GM12878 (cell line): Measurements from ENCODE around the gene COA1. TPM values are rescaled to one million over a fixed set of nuclear protein-coding genes. Genes with fewer than 3 reads are reported as not detected.

Experiments used
- ATF7 ChIP-seq: fragments of 450-650 bp; IDR thresholded peaks from 2 replicates; pipeline ENCODE4 v1.6.1; 2016; ENCODE audit warnings: low read depth, mild to moderate bottlenecking
- BACH1 ChIP-seq: fragments of 450-650 bp; IDR thresholded peaks from 2 replicates; pipeline ENCODE4 v1.6.1; 2017; ENCODE audit warnings: mild to moderate bottlenecking, borderline replicate concordance
- BCL11A ChIP-seq: IDR thresholded peaks from 2 replicates; pipeline ENCODE4 v1.6.1; 2011; ENCODE audit warnings: low read depth, low read length
- CBX3 ChIP-seq: fragments of 200-600 bp; sonication (generic); IDR thresholded peaks from 2 replicates; pipeline ENCODE4 v1.6.1; 2016; ENCODE audit warnings: low read depth, borderline replicate concordance
- CBX5 ChIP-seq: sonication (generic); IDR thresholded peaks from 2 replicates; pipeline ENCODE4 v1.6.1; 2016; ENCODE audit warnings: low read depth, moderate library complexity, mild to moderate bottlenecking, inconsistent platforms
- CHD2 ChIP-seq: IDR thresholded peaks from 2 replicates; pipeline ENCODE4 v1.6.1; 2011; ENCODE audit warnings: low read depth, low read length, improper control_type of control experiment, borderline replicate concordance
- CHD4 ChIP-seq: fragments of 200-600 bp; sonication (generic); IDR thresholded peaks from 2 replicates; pipeline ENCODE4 v1.6.1; 2016; ENCODE audit warnings: mild to moderate bottlenecking
- DPF2 ChIP-seq: fragments of 450-650 bp; IDR thresholded peaks from 2 replicates; pipeline ENCODE4 v1.6.1; 2017; ENCODE audit warnings: mild to moderate bottlenecking
- FOXM1 ChIP-seq: IDR thresholded peaks from 2 replicates; pipeline ENCODE4 v1.6.1; 2012; ENCODE audit warnings: low read depth, mild to moderate bottlenecking, inconsistent platforms, low read length, moderate library complexity
- HDAC2 ChIP-seq: fragments of 200-600 bp; sonication (generic); IDR thresholded peaks from 2 replicates; pipeline ENCODE4 v1.6.1; 2017
- HDGF ChIP-seq: fragments of 450-650 bp; IDR thresholded peaks from 2 replicates; pipeline ENCODE4 v1.6.1; 2016; ENCODE audit warnings: antibody characterized with exemption
- IKZF2 ChIP-seq, 2 experiments: fragments of 450-650 bp; IDR thresholded peaks; 2 replicates each; pipeline ENCODE4 v1.6.1; 2017; ENCODE audit warnings: mild to moderate bottlenecking in 2 of 2, moderate library complexity in 2 of 2
- JUNB ChIP-seq: IDR thresholded peaks from 2 replicates; pipeline ENCODE4 v1.6.1; 2016; ENCODE audit warnings: antibody characterized with exemption, mild to moderate bottlenecking
- LARP7 ChIP-seq: fragments of 450-650 bp; IDR thresholded peaks from 2 replicates; pipeline ENCODE4 v1.6.1; 2017; ENCODE audit warnings: mild to moderate bottlenecking
- MTA3 ChIP-seq: IDR thresholded peaks from 2 replicates; pipeline ENCODE4 v1.6.1; 2012; ENCODE audit warnings: low read length, inconsistent platforms, borderline replicate concordance
- NR2C1 ChIP-seq: fragments of 450-650 bp; IDR thresholded peaks from 2 replicates; pipeline ENCODE4 v1.6.1; 2017; ENCODE audit warnings: antibody characterized with exemption, mild to moderate bottlenecking, moderate library complexity
- PAX5 ChIP-seq: IDR thresholded peaks from 2 replicates; pipeline ENCODE4 v1.6.1; 2011; ENCODE audit warnings: low read depth, low read length, borderline replicate concordance
- PML ChIP-seq: IDR thresholded peaks from 2 replicates; pipeline ENCODE4 v1.6.1; 2012; ENCODE audit warnings: low read length, inconsistent platforms
- POLR2AphosphoS2 ChIP-seq: IDR thresholded peaks from 2 replicates; pipeline ENCODE4 v1.6.1; 2011; ENCODE audit warnings: low read depth, mild to moderate bottlenecking, low read length, improper control_type of control experiment, moderate library complexity
- RBBP5 ChIP-seq: fragments of 200-600 bp; sonication (generic); conservative IDR thresholded peaks from 2 replicates; pipeline ENCODE4 v1.6.1; 2016
- SMAD5 ChIP-seq: IDR thresholded peaks from 2 replicates; pipeline ENCODE4 v1.6.1; 2016; ENCODE audit warnings: antibody characterized with exemption, low read depth
- SMC3 ChIP-seq: IDR thresholded peaks from 2 replicates; pipeline ENCODE4 v1.6.1; 2011; ENCODE audit warnings: low read length, improper control_type of control experiment, borderline replicate concordance
- SP1 ChIP-seq: IDR thresholded peaks from one replicate; pipeline ENCODE4 v1.6.1; 2011; ENCODE audit warnings: low read depth, low read length
- SREBF1 ChIP-seq: IDR thresholded peaks from 2 replicates; pipeline ENCODE4 v1.6.1; 2012; ENCODE audit warnings: mild to moderate bottlenecking, low read length
- SRF ChIP-seq, 2 experiments: IDR thresholded peaks; 2 replicates each; pipeline ENCODE4 v1.6.1; 2011; ENCODE audit warnings: low read depth in 2 of 2, low read length in 2 of 2, mild to moderate bottlenecking in 1 of 2, moderate library complexity in 1 of 2
- TAF1 ChIP-seq: IDR thresholded peaks from 2 replicates; pipeline ENCODE4 v1.6.1; 2011; ENCODE audit warnings: mild to moderate bottlenecking, low read depth, low read length, borderline replicate concordance
- TCF12 ChIP-seq: IDR thresholded peaks from 2 replicates; pipeline ENCODE4 v1.6.1; 2011; ENCODE audit warnings: low read depth, mild to moderate bottlenecking, low read length
- ZBTB11 ChIP-seq: fragments of 450-650 bp; formaldehyde crosslinking; IDR thresholded peaks from 2 replicates; pipeline ENCODE4 v1.5.0; 2022; ENCODE audit warnings: mild to moderate bottlenecking, missing genetic modification characterization
- ZBTB33 ChIP-seq: fragments of 450-650 bp; IDR thresholded peaks from 2 replicates; pipeline ENCODE4 v1.6.1; 2017; ENCODE audit warnings: mild to moderate bottlenecking
- ZNF207 ChIP-seq: fragments of 450-650 bp; IDR thresholded peaks from 2 replicates; pipeline ENCODE4 v1.6.1; 2014; ENCODE audit warnings: antibody characterized with exemption, mild to moderate bottlenecking, borderline replicate concordance
- ZNF384 ChIP-seq: IDR thresholded peaks from 2 replicates; pipeline ENCODE4 v1.6.1; 2012; ENCODE audit warnings: low read depth, mild to moderate bottlenecking, low read length, improper control_type of control experiment, borderline replicate concordance
- ZNF622 ChIP-seq: fragments of 450-650 bp; IDR thresholded peaks from 2 replicates; pipeline ENCODE4 v1.6.1; 2017; ENCODE audit warnings: mild to moderate bottlenecking, inconsistent platforms
- polyA plus RNA-seq, 11 experiments: library from polyadenylated mRNA; depleted of rRNA in 4 of 11; unstranded in 6 of 11; stranded (reverse) in 5 of 11; fragments of >200 nt; fragmentation: Nextera tagmentation in 4 of 11; fragmentation: Illumina TruSeq in 1 of 11; extraction: Ambion mirVana in 4 of 11; extraction: Trizol in 1 of 11; gene quantifications; 1 replicate in 1 of 11; 2 replicates in 10 of 11; pipeline versions ENCODE4 v1.2.1 to v1.2.3, GENCODE V29; 2011 to 2016; ENCODE audit warnings: inconsistent platforms in 2 of 11, missing spikeins in 2 of 11, low read depth in 1 of 11
- total RNA-seq, 4 experiments: library from RNA; depleted of rRNA in 3 of 4; stranded (reverse); fragments of >200 nt in 3 of 4; fragmentation: Illumina TruSeq in 1 of 4; extraction: Trizol in 1 of 4; gene quantifications; 2 replicates each; pipeline versions ENCODE4 v1.2.1 to v1.2.3, GENCODE V29; 2013 to 2021

The COA1 gene
- total and polyA plus RNA-seq, 10 of the 15 experiments (the other 5 are each of a cell fraction or from before 2014, with no cell fraction given), result 83.1 to 258 (median 111) TPM

GRCh38 chr7:43590862-43591557 is 138.3 kb downstream of the COA1 start (continued):
- no peak for TF ChIP-seq ZBTB33
- TF ChIP-seq ZNF207, result no peak
- peak; percentile 99 for TF ChIP-seq DPF2
- no peak for TF ChIP-seq LARP7
- no peak for TF ChIP-seq POLR2AphosphoS2
- no peak for TF ChIP-seq SREBF1
- peak; percentile 89 for TF ChIP-seq TCF12
- no peak for TF ChIP-seq CHD4
- TF ChIP-seq BACH1, result peak; percentile 97
- TF ChIP-seq SMAD5, result no peak
- peak in 1 of 2 experiments; percentile 92; a peak in 2 of 4 replicates for TF ChIP-seq SRF (IDR thresholded peaks at IDR 0.05; ENCODE audit: low read depth in 2 of 2, low read length in 2 of 2)
- TF ChIP-seq TAF1, result no peak
- TF ChIP-seq RBBP5, result no peak
- peak; percentile 45; the same call in 1 of the 2 replicates for TF ChIP-seq CHD2
- TF ChIP-seq JUNB, result peak; percentile 100
- TF ChIP-seq SMC3, result no peak
- TF ChIP-seq CBX3, result no peak
- peak; percentile 92 for TF ChIP-seq PML
- TF ChIP-seq PAX5, result peak; percentile 97
- peak; percentile 82 for TF ChIP-seq ATF7
- TF ChIP-seq ZNF622, result no peak
- TF ChIP-seq ZBTB11 (CRISPR knock-in tag), result no peak
- no peak; the same call in 1 of the 2 replicates for TF ChIP-seq CBX5
- no peak for TF ChIP-seq ZNF384
- TF ChIP-seq BCL11A, result peak; percentile 100
- peak; percentile 94 to 97 for TF ChIP-seq IKZF2 (IDR thresholded peaks at IDR 0.05)
- TF ChIP-seq NR2C1, result no peak
- no peak for TF ChIP-seq HDAC2
- peak; percentile 58 for TF ChIP-seq SP1
- peak; percentile 99 for TF ChIP-seq FOXM1
- no peak for TF ChIP-seq HDGF
- TF ChIP-seq MTA3, result peak; percentile 99; the same call in 1 of the 2 replicates
